Suppressor macrophage treated with lipopolysaccharide for 4 hours (primary cell): ENCODE data around the gene FABP7.
A peak's percentile ranks its signal among the peaks of the same experiment; 100 is the strongest.

Source experiments
- DNase-seq: peaks from one replicate; pipeline ENCODE4 v3.0.0-alpha.2; 2020

FABP7 gene

GRCh38 chr6:122760330-122760729, 19.2 kb upstream of the FABP7 start:
- no peak for DNase-seq

GRCh38 chr6:122766256-122766655, 13.3 kb upstream of the FABP7 start:
- DNase-seq = no peak

DNA sequence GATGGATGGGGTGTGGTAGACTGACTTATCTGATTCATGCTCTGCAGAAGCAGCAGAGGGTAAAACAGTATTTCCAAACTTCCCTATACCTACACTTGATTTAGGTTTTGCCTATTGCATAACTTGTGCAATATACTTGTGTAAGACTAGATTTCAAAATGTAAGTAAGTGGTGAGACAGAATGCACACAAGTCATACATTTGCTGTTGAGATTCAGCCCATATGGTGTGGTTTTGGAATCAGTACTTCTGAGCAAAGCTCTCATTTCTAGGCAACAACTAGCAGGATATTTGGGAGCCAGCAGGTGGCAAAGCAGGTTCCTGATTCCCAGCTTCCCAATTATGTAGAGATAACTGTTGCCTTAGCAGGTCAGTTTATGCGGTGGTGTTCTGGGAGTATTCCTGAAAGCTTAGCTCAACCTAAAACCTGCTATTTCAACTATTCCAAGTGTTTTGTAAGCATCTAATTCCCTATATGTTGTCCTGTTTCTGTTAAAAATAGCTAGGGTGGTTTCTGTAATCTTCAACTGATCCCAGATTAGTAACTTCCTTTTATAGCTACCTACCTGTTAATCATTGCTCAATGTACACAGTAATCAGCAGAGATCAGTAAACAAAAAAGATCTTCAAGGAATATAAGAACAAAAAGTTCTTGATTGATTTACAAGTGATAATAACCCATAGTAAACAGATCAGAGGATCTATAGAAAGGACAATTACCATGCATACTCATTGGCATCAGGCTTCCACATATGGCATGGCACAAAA, 8.5 kb upstream of the FABP7 start:
- peak; percentile 81 for DNase-seq

DNA sequence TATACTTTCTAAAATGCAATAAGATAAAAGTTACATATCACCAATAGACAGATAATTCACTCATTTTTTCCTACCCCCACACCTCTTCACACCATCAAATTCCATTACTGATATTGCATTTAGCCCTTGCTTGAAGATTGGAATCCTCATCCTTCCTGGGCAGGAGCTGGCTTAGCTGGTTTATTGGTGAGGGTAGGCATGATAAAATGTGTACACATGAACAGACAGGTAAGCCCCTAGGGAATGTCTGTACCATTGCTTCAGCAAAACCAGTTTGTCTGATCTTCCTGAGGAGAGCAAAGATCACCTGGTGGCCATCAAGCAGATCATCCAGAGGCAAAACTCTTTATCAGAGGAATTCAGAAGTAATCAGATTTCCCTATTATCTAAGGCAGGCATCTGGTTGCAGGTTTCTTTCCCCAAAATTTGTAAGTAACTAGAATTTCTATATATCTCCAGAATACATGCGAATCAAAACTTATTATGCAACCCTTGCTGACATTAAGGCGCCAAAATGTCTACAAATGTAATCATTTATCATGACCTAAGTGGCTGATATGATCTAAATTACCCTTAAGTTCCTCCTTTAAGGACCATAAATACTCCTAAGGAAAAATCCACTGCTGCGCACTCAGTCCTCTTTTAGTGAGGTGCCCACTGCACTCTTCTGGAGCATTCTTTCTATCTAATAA, 6.6 kb upstream of the FABP7 start:
- no peak for DNase-seq

DNA sequence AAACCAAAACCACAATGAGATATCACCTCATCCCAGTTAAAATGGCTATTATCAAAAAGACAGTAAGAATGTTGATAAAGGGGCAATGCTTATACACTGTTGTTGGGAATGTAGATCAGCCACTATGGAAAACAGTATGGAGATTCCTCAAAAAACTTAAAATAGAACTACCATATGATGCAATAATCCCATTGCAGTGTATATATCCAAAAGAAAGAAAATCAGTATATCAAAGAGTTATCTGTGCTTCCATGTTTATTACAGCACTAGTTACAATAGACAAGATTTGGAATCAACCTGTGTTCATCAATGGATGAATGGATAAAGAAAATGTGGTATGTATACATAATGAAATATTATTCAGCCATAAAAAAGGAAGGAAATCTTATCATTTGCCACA, 3.5 kb upstream of the FABP7 start:
- no peak for DNase-seq

DNA sequence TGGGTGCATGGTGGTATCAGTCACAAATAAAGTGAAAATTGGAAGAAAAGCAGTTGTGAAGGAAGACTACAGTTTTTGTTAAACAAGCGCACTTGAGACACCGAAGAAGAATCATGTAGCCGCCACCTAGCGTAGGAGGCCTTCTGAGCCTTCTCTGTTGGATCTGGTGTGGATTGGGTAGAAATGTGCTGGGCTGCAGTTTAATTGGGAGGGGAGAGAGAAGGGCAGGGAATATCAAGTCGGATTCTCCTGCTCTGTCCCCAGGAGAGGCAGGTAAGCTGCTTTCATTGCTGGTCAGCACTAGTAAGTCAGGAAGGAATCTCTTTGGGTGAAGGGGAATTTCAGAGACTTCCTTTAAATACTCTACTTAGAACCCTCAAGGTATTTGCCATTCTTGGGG, 1.2 kb upstream of the FABP7 start:
- no peak for DNase-seq

GRCh38 chr6:122778985-122779661, 393 bp upstream of the FABP7 start:
- DNase-seq = no peak

- DNase-seq = no peak
These were observed 598 bp downstream of the FABP7 start for GRCh38 chr6:122780114-122780513.

GRCh38 chr6:122781716-122782115, 2.2 kb downstream of the FABP7 start:
- no peak for DNase-seq

DNA sequence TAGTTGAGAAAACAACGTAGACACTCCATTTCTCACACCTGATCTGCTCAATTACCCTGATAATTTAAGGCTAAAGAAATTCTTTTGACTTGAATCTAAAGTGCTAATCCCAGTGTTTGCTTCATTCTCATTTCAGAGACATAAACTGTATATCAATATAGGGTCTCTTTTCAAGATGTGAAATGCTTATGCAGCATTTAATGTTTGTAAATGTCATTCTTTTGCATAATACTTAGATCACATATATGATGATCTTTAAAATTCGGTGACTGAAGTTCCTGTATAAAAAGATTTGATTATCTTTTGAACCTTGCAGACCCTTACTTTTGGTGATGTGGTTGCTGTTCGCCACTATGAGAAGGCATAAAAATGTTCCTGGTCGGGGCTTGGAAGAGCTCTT, 3.9 kb downstream of the FABP7 start:
- no peak for DNase-seq

GRCh38 chr6:122785891-122786290, 6.4 kb downstream of the FABP7 start:
- DNase-seq = no peak

DNA sequence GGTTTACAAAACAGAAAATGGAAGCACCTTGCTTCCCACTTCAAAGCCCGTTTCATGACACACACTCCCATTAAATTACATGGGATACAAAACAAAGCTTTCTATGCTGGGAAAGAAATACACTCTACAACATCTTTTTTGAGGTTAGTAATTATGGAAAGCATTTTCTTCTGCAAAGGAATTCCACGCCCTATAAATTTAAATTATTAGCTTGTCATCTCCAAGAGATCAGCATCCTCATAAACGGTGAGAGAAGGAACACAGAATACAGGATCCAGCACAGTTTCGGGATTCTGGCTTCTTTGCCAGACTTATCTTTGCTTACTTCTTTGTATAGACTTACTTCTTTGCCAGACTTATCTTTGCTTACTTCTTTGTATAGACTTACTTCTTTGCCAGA, 8.2 kb downstream of the FABP7 start:
- no peak for DNase-seq

DNA sequence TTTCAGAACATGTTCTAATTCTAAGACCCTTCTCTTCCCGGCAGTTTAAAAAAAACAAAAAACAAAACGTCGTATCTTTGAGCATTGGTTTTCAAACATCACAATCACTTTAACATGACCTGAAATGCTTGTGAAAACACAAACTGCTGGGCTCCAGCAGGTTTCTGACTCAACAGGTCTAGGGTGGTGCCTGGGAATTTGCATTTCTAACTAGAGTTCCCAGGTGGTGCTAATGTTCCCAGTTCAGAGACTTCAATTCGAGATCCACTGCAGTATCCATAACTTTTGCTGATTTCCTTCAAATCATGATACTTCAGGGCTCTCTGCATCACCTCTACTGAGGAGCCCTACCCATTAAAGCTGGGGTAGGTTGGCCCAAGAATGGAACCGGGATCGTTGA, 8.7 kb downstream of the FABP7 start:
- no peak for DNase-seq

- DNase-seq = no peak
These were observed 9.2 kb downstream of the FABP7 start for GRCh38 chr6:122788663-122789181.

DNA sequence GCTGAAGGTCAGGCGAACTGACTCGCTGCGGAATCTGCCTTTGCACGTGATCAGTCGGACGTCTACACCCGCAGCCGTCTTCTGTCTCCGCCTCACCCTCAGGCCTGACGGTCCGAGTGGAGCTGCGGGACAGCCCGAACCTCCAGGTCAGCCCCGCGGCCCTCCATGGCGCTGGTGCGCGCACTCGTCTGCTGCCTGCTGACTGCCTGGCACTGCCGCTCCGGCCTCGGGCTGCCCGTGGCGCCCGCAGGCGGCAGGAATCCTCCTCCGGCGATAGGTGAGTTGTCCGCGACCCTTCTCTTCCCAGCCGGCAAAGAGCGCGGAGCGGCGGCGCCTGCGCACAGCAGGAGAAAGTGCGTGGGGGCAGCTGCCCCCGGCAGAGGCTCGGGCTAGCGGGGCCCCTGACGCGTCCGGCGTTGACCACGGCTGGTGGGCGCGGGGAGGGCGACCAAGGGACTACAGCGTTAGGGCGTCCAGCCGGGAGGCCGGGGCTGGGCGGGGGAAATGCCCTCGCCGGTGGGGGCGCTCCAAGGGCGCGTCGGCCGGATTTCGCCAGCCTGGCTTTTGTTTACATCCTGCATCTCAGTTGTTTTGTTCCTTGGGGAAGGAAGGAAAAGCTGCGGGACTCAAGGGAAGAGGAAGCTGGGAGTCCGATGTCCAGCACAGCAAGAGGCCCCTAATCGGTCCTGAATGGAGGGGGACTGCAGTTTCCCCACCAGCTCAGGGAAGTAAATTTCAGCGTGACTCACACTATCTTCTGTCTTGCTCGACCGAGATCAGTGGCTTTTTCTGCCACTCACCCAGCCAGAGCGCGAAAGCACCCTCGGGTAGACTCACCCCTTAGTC, 9.9 kb downstream of the FABP7 start, which contains the start of gene SMPDL3A:
Gene SMPDL3A, plus strand, starts transcription at position 77 of the 846 bp plus-strand sequence. Its CDS starts 89 bp downstream, at position 166.
- DNase-seq = peak; percentile 72

GRCh38 chr6:122790028-122790422, 10.5 kb downstream of the FABP7 start:
- DNase-seq = no peak

DNA sequence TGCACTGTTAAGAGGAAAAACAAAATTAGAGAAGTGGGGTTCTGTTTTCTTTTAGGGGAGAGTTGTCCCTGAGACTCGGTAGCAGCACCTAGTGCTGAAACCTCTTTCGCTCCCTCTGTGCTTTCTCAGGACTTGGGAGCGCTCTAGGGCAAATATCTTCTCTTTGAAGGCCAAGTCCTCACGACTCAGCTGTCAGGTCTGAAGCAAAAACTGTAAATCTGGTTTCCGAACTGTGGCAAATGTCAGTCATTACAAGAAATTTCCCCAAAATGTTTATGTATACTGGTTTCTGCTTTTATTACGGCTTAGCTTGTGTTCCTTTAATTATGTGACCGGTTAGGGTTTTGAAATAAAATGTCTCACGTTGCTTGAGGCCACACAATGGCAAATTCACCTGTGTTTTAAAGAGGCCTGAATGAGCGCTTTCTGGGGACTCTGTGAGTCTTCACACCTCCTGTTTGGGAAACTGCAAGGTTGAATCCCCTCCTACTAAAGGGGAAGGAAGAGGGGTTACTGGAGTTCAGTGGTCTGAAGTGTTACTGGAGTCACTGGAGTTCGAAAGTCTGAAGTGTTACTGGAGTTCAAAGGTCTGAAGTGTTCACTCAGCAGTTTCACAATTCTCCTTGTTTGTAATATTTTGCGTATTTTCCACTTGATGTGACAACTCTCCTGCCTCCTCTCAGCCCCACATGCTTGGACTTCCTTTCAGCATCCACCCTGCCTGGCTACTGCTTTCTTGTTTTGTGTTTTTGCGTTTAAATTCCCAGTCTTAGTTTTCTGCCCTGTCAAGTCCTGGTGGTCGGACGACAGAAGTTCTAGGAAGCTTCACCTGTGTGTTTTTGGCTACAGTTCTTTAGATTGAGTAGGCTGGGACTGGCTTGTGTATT, 11.2 kb downstream of the FABP7 start:
- peak; percentile 91 for DNase-seq

GRCh38 chr6:122791310-122791679, 11.8 kb downstream of the FABP7 start:
- DNase-seq = no peak

- DNase-seq = no peak
These were observed 13.2 kb downstream of the FABP7 start for GRCh38 chr6:122792766-122793165.

- no peak for DNase-seq
These were observed 18.0 kb downstream of the FABP7 start for GRCh38 chr6:122797537-122797936.

DNA sequence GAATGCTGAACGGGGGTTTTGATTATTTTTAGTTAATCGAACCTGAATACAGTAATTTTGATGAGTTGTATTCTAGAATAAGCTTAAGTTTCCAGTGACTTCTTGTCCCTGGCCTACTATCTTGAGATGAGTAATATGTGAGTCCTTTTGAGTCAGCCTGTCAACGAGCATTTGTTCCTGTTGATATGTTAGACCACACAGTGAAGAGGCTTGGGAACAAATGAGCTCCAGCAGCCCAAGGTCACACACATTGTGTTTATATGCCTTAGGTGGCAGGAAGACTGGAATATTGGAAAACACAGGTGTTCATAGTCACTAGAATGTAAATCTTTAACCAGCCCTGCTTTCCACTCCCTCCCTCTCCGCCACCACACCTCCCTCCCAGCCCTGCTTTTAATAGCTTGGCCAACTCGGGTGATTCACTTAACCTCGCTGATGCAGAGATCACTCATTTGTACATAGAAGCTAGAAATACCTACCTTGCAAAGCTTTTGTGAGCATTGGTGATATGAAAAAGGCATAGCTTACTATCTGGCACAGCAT, 18.7 kb downstream of the FABP7 start:
- DNase-seq = no peak
